ENCODE data around the gene GLIPR2.
"Not testable (repeated sequence)": the region's sequence is repeated elsewhere in the genome, so short reads cannot be mapped to it uniquely, and the experiment has no call there.

GLIPR2 gene, protein sequence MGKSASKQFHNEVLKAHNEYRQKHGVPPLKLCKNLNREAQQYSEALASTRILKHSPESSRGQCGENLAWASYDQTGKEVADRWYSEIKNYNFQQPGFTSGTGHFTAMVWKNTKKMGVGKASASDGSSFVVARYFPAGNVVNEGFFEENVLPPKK

GRCh38 chr9:36136272-36136893, at the start of gene GLIPR2:
TSS of gene GLIPR2 (plus strand) at chr9:36136733. CDS start at chr9:36136779, 46 bp downstream.
- in situ Hi-C loops (cut with HindIII; ENCODE audit: low pct_unique_long_range_greater_than_20kb, low sequenced_read_pairs), result no loop called here
- DNase-seq (ENCODE audit: low read depth in 1 of 2, low spot score in 1 of 2), result peak; percentile 62 to 79
- no peak for TF ChIP-seq JUND (IDR thresholded peaks at IDR 0.05; ENCODE audit: low read depth)

DNA sequence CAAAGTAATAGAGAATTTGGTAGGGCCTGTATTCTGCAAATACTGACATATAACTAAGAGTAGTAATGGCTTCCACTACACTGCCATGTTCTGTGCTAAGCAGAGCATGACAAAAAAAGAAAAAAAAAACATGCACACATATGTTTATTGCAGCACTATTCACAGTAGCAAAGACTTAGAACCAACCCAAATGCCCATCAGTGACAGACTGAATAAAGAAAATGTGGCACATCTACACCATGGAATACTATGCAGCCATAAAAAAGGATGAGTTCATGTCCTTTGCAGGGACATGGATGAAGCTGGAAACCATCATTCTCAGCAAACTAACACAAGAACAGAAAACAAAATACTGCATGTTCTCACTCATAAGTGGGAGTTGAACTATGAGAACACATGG, 49.5 kb upstream of the GLIPR2 start:
- in situ Hi-C loops (cut with HindIII; ENCODE audit: low pct_unique_long_range_greater_than_20kb, low sequenced_read_pairs); DNase-seq (ENCODE audit: low read depth in 1 of 2, low spot score in 1 of 2): not testable (repeated sequence)

- DNase-seq (ENCODE audit: low read depth in 1 of 2, low spot score in 1 of 2), result no peak
- in situ Hi-C loops (cut with HindIII; ENCODE audit: low pct_unique_long_range_greater_than_20kb, low sequenced_read_pairs), result no loop called here
- TF ChIP-seq JUND (IDR thresholded peaks at IDR 0.05; ENCODE audit: low read depth), result no peak
Measured at GRCh38 chr9:36088020-36088419, 48.5 kb upstream of the GLIPR2 start.

DNA sequence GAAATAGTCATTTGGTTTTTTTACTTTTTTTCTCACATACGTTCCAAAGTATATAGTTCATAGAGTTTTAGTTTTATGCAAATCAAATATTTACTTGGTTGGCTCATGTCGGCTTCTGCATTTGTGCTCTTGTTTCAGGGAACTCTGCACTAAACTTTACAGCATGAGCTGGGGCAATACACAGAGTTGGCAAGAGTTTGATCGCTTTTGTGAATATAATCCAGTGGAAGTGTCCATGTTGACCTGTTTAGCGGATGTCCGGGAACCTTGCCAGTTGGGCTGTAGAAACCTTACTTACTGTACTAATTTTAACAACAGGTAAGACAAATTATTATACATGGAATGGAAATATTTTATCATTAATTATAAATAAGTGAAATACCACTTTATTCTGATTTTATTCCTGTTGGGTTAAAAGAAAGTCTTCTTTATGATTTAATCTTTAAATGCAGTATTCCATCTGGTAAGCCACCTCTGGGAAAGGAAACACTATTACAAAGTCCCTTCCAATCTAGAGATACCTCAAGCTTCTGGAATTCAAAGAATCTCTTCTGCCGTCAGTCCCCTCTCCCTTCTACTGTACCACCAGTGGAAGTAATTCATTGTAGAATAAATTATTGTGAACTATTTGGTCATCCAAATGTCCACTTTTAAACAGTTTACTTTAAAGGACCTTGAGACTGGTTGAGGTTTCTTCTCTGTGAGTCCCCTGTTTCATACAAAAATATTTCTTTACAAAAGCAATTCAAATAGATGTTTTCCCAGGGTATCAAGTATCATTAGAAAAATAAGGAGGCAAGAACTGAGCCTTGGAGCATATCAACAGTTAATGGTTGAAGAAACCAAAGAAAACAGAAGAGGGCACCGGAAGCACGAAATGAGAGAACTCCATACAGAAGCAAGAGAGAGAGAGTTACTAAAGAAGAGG, 45.2 kb upstream of the GLIPR2 start:
- no peak for DNase-seq (ENCODE audit: low read depth in 1 of 2, low spot score in 1 of 2)
- in situ Hi-C loops (cut with HindIII; ENCODE audit: low pct_unique_long_range_greater_than_20kb, low sequenced_read_pairs), result no loop called here
- no peak for TF ChIP-seq JUND (IDR thresholded peaks at IDR 0.05; ENCODE audit: low read depth)

GRCh38 chr9:36092014-36092413, 44.5 kb upstream of the GLIPR2 start:
- no peak for TF ChIP-seq JUND (IDR thresholded peaks at IDR 0.05; ENCODE audit: low read depth)
- DNase-seq (ENCODE audit: low read depth in 1 of 2, low spot score in 1 of 2), result no peak

DNA sequence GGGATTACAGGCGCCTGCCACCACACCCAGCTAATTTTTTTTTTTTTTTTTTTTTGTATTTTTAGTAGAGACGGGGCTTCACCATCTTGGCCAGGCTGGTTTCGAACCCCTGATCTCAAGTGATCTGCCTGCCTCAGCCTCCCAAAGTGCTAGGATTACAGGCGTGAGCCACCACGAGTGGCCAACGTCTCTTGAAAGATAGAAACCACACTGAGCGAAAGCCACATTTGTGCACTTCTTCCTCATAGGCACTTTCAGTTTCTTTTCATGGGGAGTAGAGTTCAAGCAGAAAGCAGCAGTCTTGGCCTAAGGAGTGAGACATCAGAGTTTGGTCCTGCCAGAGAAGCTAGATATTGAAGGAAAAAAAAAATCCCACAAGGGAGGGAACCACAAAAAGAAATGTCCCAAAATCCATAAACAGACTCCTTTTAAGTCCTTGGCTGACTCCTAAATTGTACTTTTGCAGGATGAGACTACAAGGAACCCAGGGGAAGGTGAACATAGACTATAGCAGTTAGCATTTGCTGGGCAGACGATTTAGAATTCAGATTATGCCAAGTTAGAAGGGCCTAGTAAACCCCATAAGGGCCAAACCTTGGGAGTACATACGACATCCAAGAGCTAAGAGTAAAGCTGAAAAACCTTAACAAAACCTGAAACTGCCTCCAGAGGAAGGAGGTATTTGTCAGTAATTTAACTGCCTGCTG, 43.9 kb upstream of the GLIPR2 start:
- DNase-seq (ENCODE audit: low read depth in 1 of 2, low spot score in 1 of 2), result no peak
- in situ Hi-C loops (cut with HindIII; ENCODE audit: low pct_unique_long_range_greater_than_20kb, low sequenced_read_pairs), result no loop called here
- no peak for TF ChIP-seq JUND (IDR thresholded peaks at IDR 0.05; ENCODE audit: low read depth)

More at GRCh38 chr9:36092014-36092413, 44.5 kb upstream of the GLIPR2 start:
- in situ Hi-C loops (cut with HindIII; ENCODE audit: low pct_unique_long_range_greater_than_20kb, low sequenced_read_pairs), result no loop called here

GRCh38 chr9:36093384-36093783, 43.1 kb upstream of the GLIPR2 start:
- in situ Hi-C loops (cut with HindIII; ENCODE audit: low pct_unique_long_range_greater_than_20kb, low sequenced_read_pairs), result no loop called here
- no peak for DNase-seq (ENCODE audit: low read depth in 1 of 2, low spot score in 1 of 2)
- no peak for TF ChIP-seq JUND (IDR thresholded peaks at IDR 0.05; ENCODE audit: low read depth)

DNA sequence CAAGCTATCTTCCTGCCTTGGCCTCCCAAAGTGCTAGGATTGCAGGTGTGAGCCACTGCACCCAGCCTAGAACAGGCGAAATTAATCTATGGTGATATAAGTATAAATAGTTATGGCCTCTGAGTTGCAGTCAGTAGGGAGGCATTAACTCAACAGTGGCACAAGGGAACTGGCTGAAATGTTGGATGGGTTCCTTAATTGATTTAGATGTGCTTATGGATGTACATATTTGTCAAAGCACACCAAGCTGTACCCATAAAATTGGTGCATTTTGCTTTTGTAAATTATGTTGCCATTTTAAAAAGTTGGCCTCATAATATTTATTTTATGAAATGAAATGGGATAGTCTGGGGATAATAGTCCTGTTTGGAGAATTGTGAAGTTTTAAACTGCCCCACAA, 36.8 kb upstream of the GLIPR2 start:
- no peak for DNase-seq (ENCODE audit: low read depth in 1 of 2, low spot score in 1 of 2)
- TF ChIP-seq JUND (IDR thresholded peaks at IDR 0.05; ENCODE audit: low read depth), result no peak
- in situ Hi-C loops (cut with HindIII; ENCODE audit: low pct_unique_long_range_greater_than_20kb, low sequenced_read_pairs), result no loop called here

GRCh38 chr9:36100532-36100931, 36.0 kb upstream of the GLIPR2 start:
- TF ChIP-seq JUND (IDR thresholded peaks at IDR 0.05; ENCODE audit: low read depth), result no peak
- no peak for DNase-seq (ENCODE audit: low read depth in 1 of 2, low spot score in 1 of 2)
- in situ Hi-C loops (cut with HindIII; ENCODE audit: low pct_unique_long_range_greater_than_20kb, low sequenced_read_pairs), result no loop called here

DNA sequence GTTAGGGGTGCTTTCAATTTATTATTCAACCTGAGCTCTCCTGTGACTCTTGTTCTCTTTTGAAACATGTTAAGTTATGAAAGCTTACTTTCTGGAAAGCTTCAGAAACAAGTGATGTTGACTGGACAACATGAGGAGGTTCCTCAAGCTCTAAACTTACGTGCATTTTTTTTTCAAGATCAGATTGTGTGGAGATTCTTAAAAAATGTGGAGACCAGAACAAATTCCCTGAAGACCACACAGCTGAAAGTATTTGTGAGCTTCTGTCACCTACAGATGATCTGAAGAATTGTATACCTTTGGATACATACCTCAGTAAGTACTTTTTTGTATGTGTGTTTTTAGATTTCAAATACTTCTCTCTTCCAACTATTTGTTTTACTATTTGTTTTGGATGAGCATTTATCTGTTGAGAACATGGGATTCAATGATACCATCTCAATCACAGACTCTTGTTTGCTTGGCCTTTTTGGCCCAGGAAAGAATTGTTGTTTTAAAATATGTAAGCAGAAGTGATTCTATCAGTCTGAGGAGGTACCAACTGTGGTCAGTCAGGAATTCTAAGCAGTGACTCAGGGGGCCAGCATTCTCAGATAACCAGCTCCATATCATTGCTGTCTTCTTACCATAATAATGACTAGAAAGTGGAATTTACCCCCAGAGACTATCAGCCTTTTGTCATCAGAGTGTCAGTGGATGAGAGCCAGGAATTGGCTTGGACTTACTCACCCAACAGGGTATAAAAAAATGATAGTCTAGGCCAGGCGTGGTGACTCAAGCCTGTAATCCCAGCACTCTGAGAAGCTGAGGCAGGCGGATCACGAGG, 34.4 kb upstream of the GLIPR2 start:
- in situ Hi-C loops (cut with HindIII; ENCODE audit: low pct_unique_long_range_greater_than_20kb, low sequenced_read_pairs), result no loop called here
- peak in 1 of 2 experiments; percentile 8 for DNase-seq (ENCODE audit: low read depth in 1 of 2, low spot score in 1 of 2)
- TF ChIP-seq JUND (IDR thresholded peaks at IDR 0.05; ENCODE audit: low read depth), result no peak

DNA sequence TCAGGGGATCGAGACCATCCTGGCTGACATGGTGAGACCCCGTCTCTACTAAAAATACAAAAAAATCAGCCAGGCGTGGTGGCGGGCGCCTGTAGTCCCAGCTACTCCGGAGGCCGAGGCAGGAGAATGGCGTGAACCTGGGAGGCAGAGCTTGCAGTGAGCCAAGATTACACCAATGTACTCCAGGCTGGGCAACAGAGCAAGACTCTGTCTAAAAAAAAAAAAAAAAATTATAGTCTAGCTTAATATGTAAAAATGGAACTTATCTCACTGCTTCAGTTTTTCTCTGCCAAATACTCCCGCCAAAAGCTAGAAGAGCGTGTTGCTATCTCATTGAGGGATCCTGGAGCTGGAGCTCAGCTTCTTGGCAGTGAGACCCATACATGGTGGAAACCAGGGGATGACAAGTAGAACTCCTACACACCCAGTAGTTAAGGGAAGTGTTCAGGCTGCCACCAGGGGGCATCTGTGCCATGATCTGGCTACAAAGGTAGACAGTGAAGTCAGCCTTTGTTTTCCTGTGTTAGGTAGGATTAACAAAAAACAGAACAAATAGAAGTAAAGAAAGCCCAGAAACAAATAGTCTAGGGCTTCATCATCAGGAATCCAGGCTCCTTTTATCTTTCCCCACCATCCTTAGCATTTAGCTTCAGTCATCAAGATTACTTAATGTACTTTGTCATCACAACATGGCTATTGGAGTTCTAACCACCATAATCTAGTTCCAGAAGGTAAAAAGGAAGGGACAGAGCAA, 33.6 kb upstream of the GLIPR2 start:
- in situ Hi-C loops (cut with HindIII; ENCODE audit: low pct_unique_long_range_greater_than_20kb, low sequenced_read_pairs), result no loop called here
- DNase-seq (ENCODE audit: low read depth in 1 of 2, low spot score in 1 of 2), result peak; percentile 21 to 76
- TF ChIP-seq JUND (IDR thresholded peaks at IDR 0.05; ENCODE audit: low read depth), result no peak

Measured in T47D (cell line).